Liver (tissue), 9 donors: ENCODE results near the gene OR2AG1. TPM values are rescaled to one million over a fixed set of nuclear protein-coding genes. Genes with fewer than 3 reads are reported as not detected.

Source experiments
- DNase-seq: peaks from one replicate; pipeline ENCODE4 v3.0.0-alpha.2; 2017; ENCODE audit warnings: low spot score
- H3K27ac ChIP-seq, 2 donors: one replicate each; pipeline ENCODE4 v1.7.0; 2013; ENCODE audit warnings: inconsistent platforms in 2 of 2, low read length in 2 of 2, control low read depth in 1 of 2, low read depth in 1 of 2, mild to moderate bottlenecking in 1 of 2
- H3K27me3 ChIP-seq, 4 donors: one replicate each; pipeline versions ENCODE4 v1.6.1 to v1.7.0; 2013; ENCODE audit warnings: low read length in 3 of 4, inconsistent platforms in 1 of 4, mild to moderate bottlenecking in 1 of 4, moderate library complexity in 1 of 4; ENCODE audit not compliant: control insufficient read depth in 4 of 4, insufficient read depth in 4 of 4
- H3K36me3 ChIP-seq, 4 donors: one replicate each; pipeline versions ENCODE4 v1.6.1 to v1.7.0; 2013; ENCODE audit warnings: low read length in 3 of 4, mild to moderate bottlenecking in 3 of 4, low read depth in 1 of 4, moderate library complexity in 1 of 4; ENCODE audit not compliant: control insufficient read depth in 4 of 4, insufficient read depth in 3 of 4
- H3K4me1 ChIP-seq, 4 donors: one replicate each; pipeline versions ENCODE4 v1.6.1 to v1.7.0; 2013; ENCODE audit warnings: low read length in 3 of 4, mild to moderate bottlenecking in 3 of 4, moderate library complexity in 1 of 4; ENCODE audit not compliant: control insufficient read depth in 4 of 4, insufficient read depth in 4 of 4
- H3K4me3 ChIP-seq, 3 donors: one replicate each; pipeline versions ENCODE4 v1.6.1 to v1.7.0; 2013; ENCODE audit warnings: low read length in 3 of 3, control low read depth in 1 of 3, low read depth in 1 of 3, mild to moderate bottlenecking in 1 of 3
- H3K9ac ChIP-seq, 2 donors: one replicate each; pipeline ENCODE4 v1.7.0; 2013; ENCODE audit warnings: low read length in 2 of 2, mild to moderate bottlenecking in 2 of 2, moderate library complexity in 2 of 2, control low read depth in 1 of 2, low read depth in 1 of 2
- H3K9me3 ChIP-seq, 4 donors: one replicate each; pipeline versions ENCODE4 v1.6.1 to v1.7.0; 2013; ENCODE audit warnings: low read length in 3 of 4; ENCODE audit not compliant: control insufficient read depth in 4 of 4
- ATF3 ChIP-seq: IDR thresholded peaks from 2 replicates; pipeline ENCODE4 v1.6.1; 2016; ENCODE audit warnings: antibody characterized with exemption
- EGR1 ChIP-seq, 2 donors: IDR thresholded peaks; 2 replicates each; pipeline ENCODE4 v1.6.1; 2016 to 2018; ENCODE audit warnings: antibody characterized with exemption in 2 of 2, low read depth in 2 of 2
- FOXA1 ChIP-seq: IDR thresholded peaks from 2 replicates; pipeline ENCODE4 v1.6.1; 2016; ENCODE audit warnings: antibody characterized with exemption
- FOXA2 ChIP-seq: IDR thresholded peaks from 2 replicates; pipeline ENCODE4 v1.6.1; 2016; ENCODE audit warnings: antibody characterized with exemption
- GABPA ChIP-seq, 2 donors: IDR thresholded peaks in 1 of 2; conservative IDR thresholded peaks in 1 of 2; 2 replicates each; pipeline ENCODE4 v1.6.1; 2016; ENCODE audit warnings: antibody characterized with exemption in 2 of 2, mild to moderate bottlenecking in 1 of 2, moderate library complexity in 1 of 2
- HNF4A ChIP-seq, 2 donors: conservative IDR thresholded peaks; 2 replicates each; pipeline ENCODE4 v1.6.1; 2016; ENCODE audit warnings: antibody characterized with exemption in 2 of 2, mild to moderate bottlenecking in 2 of 2
- HNF4G ChIP-seq: IDR thresholded peaks from 2 replicates; pipeline ENCODE4 v1.6.1; 2016; ENCODE audit warnings: antibody characterized with exemption
- JUND ChIP-seq, 2 donors: IDR thresholded peaks; 2 replicates each; pipeline ENCODE4 v1.6.1; 2016; ENCODE audit warnings: antibody characterized with exemption in 2 of 2
- MAX ChIP-seq: IDR thresholded peaks from 2 replicates; pipeline ENCODE4 v1.6.1; 2016; ENCODE audit warnings: antibody characterized with exemption
- NR2F2 ChIP-seq: IDR thresholded peaks from 2 replicates; pipeline ENCODE4 v1.6.1; 2016; ENCODE audit warnings: antibody characterized with exemption
- RXRA ChIP-seq, 2 donors: IDR thresholded peaks; 2 replicates each; pipeline ENCODE4 v1.6.1; 2017 to 2018; ENCODE audit warnings: antibody characterized with exemption in 2 of 2, mild to moderate bottlenecking in 1 of 2
- SP1 ChIP-seq: IDR thresholded peaks from 2 replicates; pipeline ENCODE4 v1.6.1; 2018; ENCODE audit warnings: antibody characterized with exemption, mild to moderate bottlenecking
- TAF1 ChIP-seq: conservative IDR thresholded peaks from 2 replicates; pipeline ENCODE4 v1.6.1; 2016; ENCODE audit warnings: antibody characterized with exemption, mild to moderate bottlenecking
- YY1 ChIP-seq: IDR thresholded peaks from 2 replicates; pipeline ENCODE4 v1.6.1; 2016; ENCODE audit warnings: antibody characterized with exemption, mild to moderate bottlenecking
- WGBS: extraction: QIAGEN DNeasy Blood & Tissue Kit; methylation state at CpG from one replicate; pipeline ENCODE4 v1.1.7; 2013; 5-methylcytosine and 5-hydroxymethylcytosine counted together
- polyA plus RNA-seq, 2 donors: library from polyadenylated mRNA; stranded (reverse) in 1 of 2; unstranded in 1 of 2; fragments of 200-250 nt in 1 of 2; fragments of >200 nt in 1 of 2; fragmentation: Nextera tagmentation in 1 of 2; extraction: Ambion mirVana in 1 of 2; gene quantifications; one replicate each; pipeline versions ENCODE4 v1.2.1 to v1.2.3, GENCODE V29; 2013 to 2015
- total RNA-seq, 2 donors: library from RNA; depleted of rRNA; stranded (reverse); fragments of >200 nt; gene quantifications; one replicate each; pipeline ENCODE4 v1.2.3, GENCODE V29; 2014
- TF ChIP-seq, protein P1 (sequence below): IDR thresholded peaks from 2 replicates; pipeline ENCODE4 v1.6.1; 2016; ENCODE audit warnings: antibody characterized with exemption, mild to moderate bottlenecking
- TF ChIP-seq, protein P2 (sequence below): fragments of 150-350 bp; IDR thresholded peaks from 2 replicates; pipeline ENCODE4 v1.5.1; 2017; ENCODE audit warnings: improper control_type of control experiment, low read depth, low read length; ENCODE audit not compliant: missing input control
- TF ChIP-seq, protein P3 (sequence below): IDR thresholded peaks from 2 replicates; pipeline ENCODE4 v1.6.1; 2016; ENCODE audit warnings: antibody characterized with exemption
- donor health status: healthy.
- donor health status: healthy.
- donor health status: healthy.
- donor health status: healthy.
- donor health status: healthy.

Gene OR2AG1
- total and polyA plus RNA-seq, 4 donors: not detected

- Histone ChIP-seq H3K9ac (no peak overlapping the region), H3K27ac (no peak overlapping the region), H3K27me3 (no peaks in the 10 kb centered on the region), H3K4me1 (peaks cover 3 to 13% (median 9%) of the 10 kb centered on the region in 4 donors), H3K9me3 (no peaks in the 10 kb centered on the region), H3K4me3 (peak overlapping the region in 1 of 3 donors; percentile 11), H3K36me3 (no peaks in the 10 kb centered on the region)
- TF ChIP-seq, protein P1, sequence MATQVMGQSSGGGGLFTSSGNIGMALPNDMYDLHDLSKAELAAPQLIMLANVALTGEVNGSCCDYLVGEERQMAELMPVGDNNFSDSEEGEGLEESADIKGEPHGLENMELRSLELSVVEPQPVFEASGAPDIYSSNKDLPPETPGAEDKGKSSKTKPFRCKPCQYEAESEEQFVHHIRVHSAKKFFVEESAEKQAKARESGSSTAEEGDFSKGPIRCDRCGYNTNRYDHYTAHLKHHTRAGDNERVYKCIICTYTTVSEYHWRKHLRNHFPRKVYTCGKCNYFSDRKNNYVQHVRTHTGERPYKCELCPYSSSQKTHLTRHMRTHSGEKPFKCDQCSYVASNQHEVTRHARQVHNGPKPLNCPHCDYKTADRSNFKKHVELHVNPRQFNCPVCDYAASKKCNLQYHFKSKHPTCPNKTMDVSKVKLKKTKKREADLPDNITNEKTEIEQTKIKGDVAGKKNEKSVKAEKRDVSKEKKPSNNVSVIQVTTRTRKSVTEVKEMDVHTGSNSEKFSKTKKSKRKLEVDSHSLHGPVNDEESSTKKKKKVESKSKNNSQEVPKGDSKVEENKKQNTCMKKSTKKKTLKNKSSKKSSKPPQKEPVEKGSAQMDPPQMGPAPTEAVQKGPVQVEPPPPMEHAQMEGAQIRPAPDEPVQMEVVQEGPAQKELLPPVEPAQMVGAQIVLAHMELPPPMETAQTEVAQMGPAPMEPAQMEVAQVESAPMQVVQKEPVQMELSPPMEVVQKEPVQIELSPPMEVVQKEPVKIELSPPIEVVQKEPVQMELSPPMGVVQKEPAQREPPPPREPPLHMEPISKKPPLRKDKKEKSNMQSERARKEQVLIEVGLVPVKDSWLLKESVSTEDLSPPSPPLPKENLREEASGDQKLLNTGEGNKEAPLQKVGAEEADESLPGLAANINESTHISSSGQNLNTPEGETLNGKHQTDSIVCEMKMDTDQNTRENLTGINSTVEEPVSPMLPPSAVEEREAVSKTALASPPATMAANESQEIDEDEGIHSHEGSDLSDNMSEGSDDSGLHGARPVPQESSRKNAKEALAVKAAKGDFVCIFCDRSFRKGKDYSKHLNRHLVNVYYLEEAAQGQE: no peak
- TF ChIP-seq RXRA (IDR thresholded peaks at IDR 0.05) (no peak), GABPA (IDR thresholded peaks at IDR 0.05 in 1 of 2, conservative IDR thresholded peaks at IDR 0.05 in 1 of 2) (no peak), HNF4A (conservative IDR thresholded peaks at IDR 0.05) (no peak), YY1 (no peak), EGR1 (IDR thresholded peaks at IDR 0.05; ENCODE audit: low read depth in 2 of 2) (no peak), NR2F2 (no peak), FOXA1 (no peak), MAX (no peak), ATF3 (no peak), JUND (IDR thresholded peaks at IDR 0.05) (no peak), TAF1 (no peak), SP1 (no peak), FOXA2 (no peak), HNF4G (no peak)
- TF ChIP-seq, protein P2, sequence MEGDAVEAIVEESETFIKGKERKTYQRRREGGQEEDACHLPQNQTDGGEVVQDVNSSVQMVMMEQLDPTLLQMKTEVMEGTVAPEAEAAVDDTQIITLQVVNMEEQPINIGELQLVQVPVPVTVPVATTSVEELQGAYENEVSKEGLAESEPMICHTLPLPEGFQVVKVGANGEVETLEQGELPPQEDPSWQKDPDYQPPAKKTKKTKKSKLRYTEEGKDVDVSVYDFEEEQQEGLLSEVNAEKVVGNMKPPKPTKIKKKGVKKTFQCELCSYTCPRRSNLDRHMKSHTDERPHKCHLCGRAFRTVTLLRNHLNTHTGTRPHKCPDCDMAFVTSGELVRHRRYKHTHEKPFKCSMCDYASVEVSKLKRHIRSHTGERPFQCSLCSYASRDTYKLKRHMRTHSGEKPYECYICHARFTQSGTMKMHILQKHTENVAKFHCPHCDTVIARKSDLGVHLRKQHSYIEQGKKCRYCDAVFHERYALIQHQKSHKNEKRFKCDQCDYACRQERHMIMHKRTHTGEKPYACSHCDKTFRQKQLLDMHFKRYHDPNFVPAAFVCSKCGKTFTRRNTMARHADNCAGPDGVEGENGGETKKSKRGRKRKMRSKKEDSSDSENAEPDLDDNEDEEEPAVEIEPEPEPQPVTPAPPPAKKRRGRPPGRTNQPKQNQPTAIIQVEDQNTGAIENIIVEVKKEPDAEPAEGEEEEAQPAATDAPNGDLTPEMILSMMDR: no peak
- TF ChIP-seq, protein P3, sequence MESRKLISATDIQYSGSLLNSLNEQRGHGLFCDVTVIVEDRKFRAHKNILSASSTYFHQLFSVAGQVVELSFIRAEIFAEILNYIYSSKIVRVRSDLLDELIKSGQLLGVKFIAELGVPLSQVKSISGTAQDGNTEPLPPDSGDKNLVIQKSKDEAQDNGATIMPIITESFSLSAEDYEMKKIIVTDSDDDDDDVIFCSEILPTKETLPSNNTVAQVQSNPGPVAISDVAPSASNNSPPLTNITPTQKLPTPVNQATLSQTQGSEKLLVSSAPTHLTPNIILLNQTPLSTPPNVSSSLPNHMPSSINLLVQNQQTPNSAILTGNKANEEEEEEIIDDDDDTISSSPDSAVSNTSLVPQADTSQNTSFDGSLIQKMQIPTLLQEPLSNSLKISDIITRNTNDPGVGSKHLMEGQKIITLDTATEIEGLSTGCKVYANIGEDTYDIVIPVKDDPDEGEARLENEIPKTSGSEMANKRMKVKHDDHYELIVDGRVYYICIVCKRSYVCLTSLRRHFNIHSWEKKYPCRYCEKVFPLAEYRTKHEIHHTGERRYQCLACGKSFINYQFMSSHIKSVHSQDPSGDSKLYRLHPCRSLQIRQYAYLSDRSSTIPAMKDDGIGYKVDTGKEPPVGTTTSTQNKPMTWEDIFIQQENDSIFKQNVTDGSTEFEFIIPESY: no peak
- WGBS: 41% methylated on average over 1 of the region's 1 CpG
- DNase-seq: no peak
Observed at GRCh38 chr11:6755953-6756347, 26.9 kb upstream of the OR2AG1 start.
